Measurements from ENCODE around the gene DIS3. TPM values are rescaled to one million over a fixed set of nuclear protein-coding genes. Genes with fewer than 3 reads are reported as not detected.

DIS3 gene
- total and polyA plus RNA-seq, 2 experiments from 2014 or later: 37.7 to 45.1 TPM

GRCh38 chr13:72751220-72751619, 30.5 kb downstream of the DIS3 start:
- Histone ChIP-seq H3K36me3 (ENCODE audit: insufficient read depth) (peaks cover 34% of the 10 kb centered on the region), H3K4me2 (no peak overlapping the region), H3K4me3 (no peak overlapping the region), H3K27me3 (ENCODE audit: insufficient read depth) (no peaks in the 10 kb centered on the region), H3K27ac (ENCODE audit: low read depth) (no peak overlapping the region), H3K9me2 (ENCODE audit: insufficient read depth) (no peaks in the 10 kb centered on the region), H3K79me2 (replicated peaks; ENCODE audit: insufficient read depth) (no peaks in the 10 kb centered on the region), H4K20me1 (replicated peaks; ENCODE audit: insufficient read depth) (0 out of 2 replicates have a peak, but pooled peaks cover 5% of the 10 kb centered on the region), H3K4me1 (ENCODE audit: insufficient read depth) (no peaks in the 10 kb centered on the region), H2AFZ (no peak overlapping the region), H3F3A (replicated peaks; ENCODE audit: low read depth) (no peaks in the 10 kb centered on the region)
- H3K4me1 Mint-ChIP-seq: no peaks in the 10 kb centered on the region
- DNase-seq (ENCODE audit: low spot score) (no peak), ATAC-seq (no peak)
- no peaks in the 10 kb centered on the region for H3K9me3 Mint-ChIP-seq
- no peak overlapping the region for H3K27ac Mint-ChIP-seq
- no peaks in the 10 kb centered on the region for H3K27me3 Mint-ChIP-seq (ENCODE audit: insufficient read depth, low read depth, poor library complexity)
- H3K4me3 Mint-ChIP-seq: no peak overlapping the region
- TF ChIP-seq JUNB (IDR thresholded peaks at IDR 0.05; ENCODE audit: unreplicated experiment): no peak
- no peak for TF ChIP-seq CTCF (conservative IDR thresholded peaks at IDR 0.05; ENCODE audit: low read depth in 2 of 2)
- TF ChIP-seq EZH2phosphoT487 (IDR thresholded peaks at IDR 0.05; ENCODE audit: unreplicated experiment): no peak
- TF ChIP-seq CREB1 (CRISPR knock-in tag; IDR thresholded peaks at IDR 0.05; ENCODE audit: low read depth): no peak
- no peak for TF ChIP-seq NANOG (IDR thresholded peaks at IDR 0.05; ENCODE audit: borderline replicate concordance)
- no peak for TF ChIP-seq ETS1 (IDR thresholded peaks at IDR 0.05)
- TF ChIP-seq ZNF114 (CRISPR knock-in tag; IDR thresholded peaks at IDR 0.05): no peak
- TF ChIP-seq ZNF331 (CRISPR knock-in tag; IDR thresholded peaks at IDR 0.05; ENCODE audit: low read depth): no peak
- TF ChIP-seq POLR2AphosphoS5 (IDR thresholded peaks at IDR 0.05; ENCODE audit: low read depth): no peak
- no peak for TF ChIP-seq STAT1 (IDR thresholded peaks at IDR 0.05; ENCODE audit: unreplicated experiment)
- no peak for TF ChIP-seq ZNF462 (CRISPR knock-in tag; IDR thresholded peaks at IDR 0.05)
- TF ChIP-seq REST (IDR thresholded peaks at IDR 0.05; ENCODE audit: unreplicated experiment): no peak
- peaks cover 64% of the 10 kb centered on the region for H3K36me3 Mint-ChIP-seq (ENCODE audit: low read depth)

All from GM23338 (cell line).